Spleen (tissue), 11 donors: ENCODE data around the gene SLC25A26. TPM values are rescaled to one million over a fixed set of nuclear protein-coding genes. Genes with fewer than 3 reads are reported as not detected.

Experiments used
- DNase-seq: peaks from one replicate; pipeline ENCODE4 v3.0.0-alpha.2; 2020
- H3K27ac ChIP-seq, 8 donors: fragments of 200-600 bp; sonication (generic) in 7 of 8; 1 replicate in 4 of 8; 2 replicates in 4 of 8; pipeline versions ENCODE4 v1.5.0 to v1.8.0; 2016 to 2021; ENCODE audit warnings: inconsistent platforms in 4 of 8, mild to moderate bottlenecking in 4 of 8, moderate library complexity in 1 of 8
- H3K27me3 ChIP-seq, 7 donors: fragments of 200-600 bp; sonication (generic) in 6 of 7; replicated peaks in 1 of 7; 1 replicate in 4 of 7; 2 replicates in 3 of 7; pipeline versions ENCODE4 v1.5.0 to v1.8.0; 2016 to 2021; ENCODE audit warnings: inconsistent platforms in 3 of 7, mild to moderate bottlenecking in 1 of 7
- H3K36me3 ChIP-seq, 6 donors: fragments of 200-600 bp; sonication (generic) in 5 of 6; 1 replicate in 4 of 6; 2 replicates in 2 of 6; pipeline versions ENCODE4 v1.5.0 to v1.8.0; 2016 to 2021; ENCODE audit warnings: inconsistent platforms in 2 of 6
- H3K4me1 ChIP-seq, 6 donors: fragments of 200-600 bp; sonication (generic) in 5 of 6; 1 replicate in 3 of 6; 2 replicates in 3 of 6; pipeline versions ENCODE4 v1.5.0 to v1.8.0; 2016 to 2021; ENCODE audit warnings: inconsistent platforms in 3 of 6
- H3K4me3 ChIP-seq, 8 donors: fragments of 200-600 bp; sonication (generic) in 7 of 8; 1 replicate in 4 of 8; 2 replicates in 4 of 8; pipeline versions ENCODE4 v1.5.0 to v1.8.0; 2016 to 2021; ENCODE audit warnings: inconsistent platforms in 4 of 8, mild to moderate bottlenecking in 4 of 8, moderate library complexity in 2 of 8
- H3K9me3 ChIP-seq, 8 donors: fragments of 200-600 bp; sonication (generic) in 7 of 8; 1 replicate in 4 of 8; 2 replicates in 4 of 8; pipeline versions ENCODE4 v1.5.0 to v1.8.0; 2016 to 2021; ENCODE audit warnings: inconsistent platforms in 4 of 8
- CTCF ChIP-seq, 11 experiments: fragments of 200-600 bp in 7 of 11; fragments of 450-650 bp in 4 of 11; sonication (generic) in 4 of 11; IDR thresholded peaks in 8 of 11; conservative IDR thresholded peaks in 3 of 11; 1 replicate in 7 of 11; 2 replicates in 4 of 11; pipeline versions ENCODE4 v1.4.0 to v1.8.0; 2016 to 2021; ENCODE audit warnings: antibody characterized with exemption in 11 of 11, inconsistent platforms in 4 of 11, mild to moderate bottlenecking in 1 of 11
- POLR2A ChIP-seq, 3 donors: fragments of 450-650 bp; IDR thresholded peaks; one replicate each; pipeline ENCODE4 v1.5.1; 2017; ENCODE audit warnings: antibody characterized with exemption in 3 of 3, mild to moderate bottlenecking in 1 of 3
- POLR2AphosphoS5 ChIP-seq, 3 donors: sonication (generic); formaldehyde crosslinking; IDR thresholded peaks; one replicate each; pipeline ENCODE4 v1.5.1; 2017; ENCODE audit warnings: antibody characterized with exemption in 3 of 3
- WGBS, 5 donors: extraction: QIAGEN DNeasy Blood & Tissue Kit in 3 of 5; methylation state at CpG; one replicate each; pipeline versions ENCODE4 v1.1.5 to v1.1.7; 2013 to 2018; 5-methylcytosine and 5-hydroxymethylcytosine counted together
- intact Hi-C: fragments of 100-400 bp; cut with DNase I; formaldehyde crosslinking; loops from one replicate; pipeline ENCODE4 v1.15.0; 2023; ENCODE audit warnings: low total_unique reads
- polyA plus RNA-seq, 3 donors: library from polyadenylated mRNA; stranded (reverse); fragments of 200-250 nt; gene quantifications; one replicate each; pipeline ENCODE4 v1.2.1, GENCODE V29; 2013
- total RNA-seq, 7 donors: library from RNA; depleted of rRNA in 3 of 7; stranded (reverse); fragments of >200 nt in 3 of 7; fragmentation: NEBNext Ultra II Directional in 4 of 7; extraction: Animal tissue kit (Norgen Biotek cat#: 25700) in 4 of 7; gene quantifications; one replicate each; pipeline versions ENCODE4 v1.1.0 to v1.2.1, GENCODE V29; 2016 to 2021
- donor health status: healthy with polysubstance abuse.
- donor health status: DM: no; HTN: no; CAD: no; lungs with moderate emphysema.
- donor health status: DM: no; HTN: no; CAD: no.
- donor health status: Bipolar disorder and iron deficiency.
- donor health status: healthy.
- donor health status: DM: no; HTN: no; CAD: no.
- donor health status: DM: yes; HTN: yes; CAD: no.

The SLC25A26 gene
- total and polyA plus RNA-seq, 10 donors = 14.9 to 20.9 (median 16.0) TPM

GRCh38 chr3:66256806-66257205 lies 36.0 kb downstream of the SLC25A26 start:
- no peak for TF ChIP-seq POLR2AphosphoS5 (IDR thresholded peaks at IDR 0.05)
- Histone ChIP-seq H3K27ac (no peak overlapping the region), H3K4me1 (peaks cover 0 to 32% (median 2%) of the 10 kb centered on the region in 6 donors), H3K27me3 (no peaks in the 10 kb centered on the region), H3K4me3 (no peak overlapping the region), H3K36me3 (peaks cover 0 to 43% (median 3%) of the 10 kb centered on the region in 6 donors), H3K9me3 (no peaks in the 10 kb centered on the region)
- WGBS, 5 donors = 50 to 77% (median 64%) methylated on average over 2 of the region's 2 CpGs
- no peak for DNase-seq
- intact Hi-C loops = no loop called here

GRCh38 chr3:66259566-66260255 lies 38.9 kb downstream of the SLC25A26 start:
- Histone ChIP-seq H3K4me3 (no peak overlapping the region), H3K27ac (no peak overlapping the region), H3K27me3 (no peaks in the 10 kb centered on the region), H3K4me1 (peaks cover 0 to 25% (median 2%) of the 10 kb centered on the region in 6 donors), H3K36me3 (peaks cover 0 to 56% (median 9%) of the 10 kb centered on the region in 6 donors), H3K9me3 (no peaks in the 10 kb centered on the region)
- TF ChIP-seq CTCF (IDR thresholded peaks at IDR 0.05 in 8 of 11, conservative IDR thresholded peaks at IDR 0.05 in 3 of 11) (no peak), POLR2AphosphoS5 (IDR thresholded peaks at IDR 0.05) (no peak), POLR2A (IDR thresholded peaks at IDR 0.05) (no peak)
- no peak for DNase-seq
- WGBS, 5 donors = 87 to 95% (median 91%) methylated on average over 9 of the region's 9 CpGs
- intact Hi-C loops = no loop called here

DNA sequence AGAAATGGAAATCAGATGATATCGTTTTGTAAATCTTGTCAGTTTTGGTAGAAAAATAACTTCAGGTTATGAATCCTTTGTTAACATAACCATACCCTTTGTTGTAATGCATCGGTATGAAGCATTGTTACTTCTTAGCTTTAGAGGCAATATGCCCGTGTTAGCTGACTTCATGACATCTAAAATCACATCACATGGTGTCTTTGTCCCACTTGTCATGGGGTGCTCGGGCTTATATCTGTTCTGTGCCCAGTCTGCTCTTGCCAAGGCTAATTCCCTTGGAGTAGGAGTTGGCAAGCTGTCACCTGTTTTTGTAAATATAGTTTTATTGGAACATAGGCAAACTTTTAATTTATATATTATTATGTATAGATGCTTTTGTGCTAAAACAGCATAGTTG lies 39.6 kb downstream of the SLC25A26 start:
- no peak overlapping the region for H3K4me3 ChIP-seq
- H3K9me3 ChIP-seq = no peaks in the 10 kb centered on the region
- intact Hi-C loops = no loop called here
- H3K27me3 ChIP-seq = no peaks in the 10 kb centered on the region
- H3K36me3 ChIP-seq = peaks cover 0 to 63% (median 9%) of the 10 kb centered on the region in 6 donors
- WGBS, 5 donors = 91 to 94% (median 92%) methylated on average over 4 of the region's 4 CpGs
- no peak overlapping the region for H3K27ac ChIP-seq
- no peak for DNase-seq
- H3K4me1 ChIP-seq = peaks cover 0 to 18% (median 2%) of the 10 kb centered on the region in 6 donors
- TF ChIP-seq POLR2AphosphoS5 (IDR thresholded peaks at IDR 0.05) (no peak), POLR2A (IDR thresholded peaks at IDR 0.05) (no peak), CTCF (IDR thresholded peaks at IDR 0.05 in 8 of 11, conservative IDR thresholded peaks at IDR 0.05 in 3 of 11) (no peak)

DNA sequence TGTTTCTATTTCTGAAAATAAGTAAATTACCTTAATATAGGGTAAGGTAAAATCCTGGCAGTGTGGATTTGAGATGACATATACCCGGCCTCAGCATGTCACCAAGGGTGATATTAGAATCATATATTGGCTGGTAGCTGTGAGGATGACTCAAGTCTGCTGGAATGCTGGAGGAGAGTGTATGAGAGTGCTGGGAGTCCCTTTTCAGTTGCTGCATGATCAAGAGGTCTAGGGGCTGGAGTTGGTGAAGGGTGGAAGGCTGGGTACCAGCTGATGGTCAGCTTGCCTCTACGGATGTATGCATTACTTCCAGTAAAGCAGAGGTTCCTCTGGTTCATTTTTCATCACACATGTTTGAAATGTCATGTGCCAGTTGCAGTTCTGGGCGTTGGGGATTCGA lies 40.6 kb downstream of the SLC25A26 start:
- Histone ChIP-seq H3K4me3 (no peak overlapping the region), H3K27ac (no peak overlapping the region), H3K27me3 (no peaks in the 10 kb centered on the region), H3K4me1 (peaks cover 0 to 8% (median 0%) of the 10 kb centered on the region in 6 donors), H3K9me3 (no peaks in the 10 kb centered on the region), H3K36me3 (peaks cover 0 to 64% (median 9%) of the 10 kb centered on the region in 6 donors)
- intact Hi-C loops = no loop called here
- TF ChIP-seq POLR2AphosphoS5 (IDR thresholded peaks at IDR 0.05) (no peak), CTCF (IDR thresholded peaks at IDR 0.05 in 8 of 11, conservative IDR thresholded peaks at IDR 0.05 in 3 of 11) (no peak), POLR2A (IDR thresholded peaks at IDR 0.05) (no peak)
- WGBS, 5 donors = 84 to 96% (median 93%) methylated on average over 4 of the region's 4 CpGs
- DNase-seq = no peak
